GM19023 (cell line): ENCODE measurements around the gene PLXDC1.

Source experiments
- ATAC-seq: cut with Tn5 transposase; IDR thresholded peaks from one replicate; pipeline ENCODE4 v1.9.1; 2021; ENCODE audit warnings: mild to moderate bottlenecking, moderate library complexity; ENCODE audit not compliant: unreplicated experiment

The PLXDC1 gene

DNA sequence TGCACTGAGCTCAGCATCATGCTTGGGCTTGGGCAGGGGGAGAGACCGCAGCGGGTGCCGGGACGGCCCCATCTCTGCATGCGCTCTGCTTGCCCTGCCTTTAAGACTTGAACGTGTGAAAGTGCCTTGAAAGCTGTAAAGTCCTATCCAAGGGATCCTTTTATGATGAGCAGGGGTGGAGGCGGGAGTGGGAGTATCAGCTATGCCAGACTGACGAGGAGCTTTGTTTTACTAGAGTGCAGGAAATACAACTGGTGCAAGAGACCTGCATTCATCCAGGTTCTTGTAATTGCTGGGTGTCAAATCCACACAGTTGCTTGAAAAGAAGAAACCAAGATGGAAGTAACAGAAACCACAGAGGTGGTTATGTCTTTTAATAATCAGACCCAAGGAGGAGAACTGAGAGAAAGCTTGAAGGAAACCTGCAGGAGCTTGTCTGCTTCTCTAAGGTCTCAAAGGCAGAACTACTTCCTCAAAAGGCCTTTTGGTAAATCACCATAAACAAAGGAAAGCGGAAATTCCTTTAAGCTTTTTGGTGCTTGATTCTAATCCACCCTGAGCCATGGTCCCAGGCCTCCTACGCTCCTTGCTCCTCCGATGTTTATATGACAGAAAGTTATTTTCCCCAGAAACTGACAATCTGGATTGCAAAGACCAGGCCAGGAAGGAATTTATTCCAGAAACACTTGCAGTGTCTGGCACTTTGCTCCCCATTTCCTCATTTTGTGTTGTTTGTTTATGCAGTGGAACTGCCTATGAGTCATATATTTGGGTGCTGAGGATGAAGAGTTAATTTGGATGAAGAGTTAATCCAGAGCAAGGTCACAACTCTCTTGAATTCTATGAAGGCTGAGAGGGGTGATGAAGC, 132.9 kb downstream of the PLXDC1 start:
- ATAC-seq, result no peak

- no peak for ATAC-seq
Observed at GRCh38 chr17:39016193-39017153, 135.0 kb downstream of the PLXDC1 start.

- no peak for ATAC-seq
Observed at GRCh38 chr17:39015546-39015935, 135.9 kb downstream of the PLXDC1 start.

DNA sequence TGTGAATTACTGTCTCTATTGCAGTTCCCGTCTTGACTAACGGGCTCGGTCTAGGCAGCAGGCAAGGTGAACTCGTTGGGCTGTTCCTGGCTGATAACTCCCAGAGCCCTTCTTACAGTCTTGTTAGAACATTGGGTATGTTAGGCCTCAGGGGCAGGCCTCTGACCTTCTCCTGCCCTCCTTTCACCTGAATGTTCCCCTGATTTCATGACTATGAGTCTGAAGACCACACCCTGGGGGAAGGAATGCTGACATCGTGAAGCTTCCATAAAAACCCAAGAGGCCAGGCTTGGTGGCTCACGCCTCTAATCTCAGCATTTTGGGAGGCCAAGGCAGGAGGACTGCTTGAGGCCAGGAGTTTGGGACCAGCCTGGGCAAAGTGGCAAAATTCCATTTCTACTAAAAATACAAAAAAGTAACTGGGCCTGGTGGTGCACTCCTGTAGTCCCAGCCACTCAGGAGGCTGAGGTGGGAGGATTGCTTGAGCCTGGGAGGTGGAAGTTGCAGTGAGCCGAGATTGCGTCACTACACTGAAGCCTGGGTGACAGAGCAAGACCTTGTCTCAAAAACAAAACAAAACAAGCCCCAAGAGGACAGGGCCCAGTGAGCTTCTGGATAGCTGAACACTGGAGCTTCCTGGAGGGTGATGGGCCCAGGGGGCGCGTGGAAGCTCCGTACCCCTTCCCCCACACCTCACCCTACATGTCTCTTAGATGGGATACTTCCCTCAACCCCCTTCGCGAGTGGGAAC, 136.5 kb downstream of the PLXDC1 start:
- ATAC-seq, result no peak

DNA sequence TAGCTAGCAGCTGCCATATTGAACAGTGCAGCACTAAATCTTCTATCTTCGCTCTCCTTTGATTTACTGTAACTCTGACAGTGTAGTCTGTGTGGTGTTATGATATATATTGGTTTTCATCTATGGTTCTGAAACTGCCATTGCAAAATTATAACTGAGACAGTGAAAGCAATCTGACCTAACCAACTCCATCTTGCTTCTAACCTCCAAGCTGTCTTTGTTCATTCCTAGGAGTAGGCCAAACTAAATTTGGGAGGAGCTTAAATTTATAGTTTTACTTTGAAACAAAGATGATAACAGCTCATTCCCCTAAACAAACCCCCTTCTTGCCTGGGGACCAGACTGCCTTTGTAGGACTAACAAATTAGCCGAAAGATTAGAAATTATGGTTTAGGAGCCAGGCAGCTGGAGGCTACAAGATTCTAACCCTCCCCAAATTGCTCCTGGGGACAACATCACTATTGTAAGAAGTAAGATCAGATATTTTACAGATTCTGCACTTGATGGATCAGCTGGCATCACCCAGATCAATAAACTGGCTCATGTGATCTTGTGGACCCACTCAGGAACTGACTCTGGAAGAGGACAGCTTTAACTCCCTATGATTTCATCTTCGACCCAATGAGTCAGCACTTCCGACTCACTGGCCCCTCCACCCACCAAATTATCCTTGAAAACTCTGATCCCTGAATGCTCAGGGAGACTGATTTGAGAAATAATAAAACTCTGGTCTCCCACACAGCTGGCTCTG, 137.2 kb downstream of the PLXDC1 start:
- no peak for ATAC-seq
